ENCODE results near the gene NDUFS2. TPM values are rescaled to one million over a fixed set of nuclear protein-coding genes. Genes with fewer than 3 reads are reported as not detected.
A peak's percentile ranks its signal among the peaks of the same experiment; 100 is the strongest.

NDUFS2 gene
- total and polyA plus RNA-seq, 2 of the 8 experiments (the other 6 are each of a cell fraction or from before 2014, with no cell fraction given) = 95.1 to 113 TPM

- TF ChIP-seq, protein P1, sequence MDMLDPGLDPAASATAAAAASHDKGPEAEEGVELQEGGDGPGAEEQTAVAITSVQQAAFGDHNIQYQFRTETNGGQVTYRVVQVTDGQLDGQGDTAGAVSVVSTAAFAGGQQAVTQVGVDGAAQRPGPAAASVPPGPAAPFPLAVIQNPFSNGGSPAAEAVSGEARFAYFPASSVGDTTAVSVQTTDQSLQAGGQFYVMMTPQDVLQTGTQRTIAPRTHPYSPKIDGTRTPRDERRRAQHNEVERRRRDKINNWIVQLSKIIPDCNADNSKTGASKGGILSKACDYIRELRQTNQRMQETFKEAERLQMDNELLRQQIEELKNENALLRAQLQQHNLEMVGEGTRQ (IDR thresholded peaks at IDR 0.05; ENCODE audit: low read length) = no peak
- TF ChIP-seq BRCA1 (IDR thresholded peaks at IDR 0.05; ENCODE audit: low read depth, low read length) (no peak), POLR2AphosphoS5 (IDR thresholded peaks at IDR 0.05; ENCODE audit: low read depth, low read length) (0 out of 2 replicates have a peak, but pooled peaks have one; percentile 48), BACH1 (IDR thresholded peaks at IDR 0.05; ENCODE audit: low read length) (no peak), RFX5 (IDR thresholded peaks at IDR 0.05; ENCODE audit: borderline replicate concordance, low read depth, low read length) (no peak), PHF8 (conservative IDR thresholded peaks at IDR 0.05; ENCODE audit: low read depth, low read length) (peak; percentile 71), GTF2F1 (IDR thresholded peaks at IDR 0.05; ENCODE audit: borderline replicate concordance, low read depth, low read length) (no peak), CREB1 (IDR thresholded peaks at IDR 0.05) (no peak), ATF3 (IDR thresholded peaks at IDR 0.05; ENCODE audit: insufficient read depth, low read depth, low read length) (no peak), POU5F1 (IDR thresholded peaks at IDR 0.05; ENCODE audit: low read depth, low read length) (no peak), TEAD4 (IDR thresholded peaks at IDR 0.05; ENCODE audit: low read depth, low read length) (no peak), RNF2 (IDR thresholded peaks at IDR 0.05; ENCODE audit: borderline replicate concordance, low read depth, low read length, missing control alignments, poor library complexity, severe bottlenecking) (no peak), TBP (IDR thresholded peaks at IDR 0.05; ENCODE audit: low read depth, low read length) (peak; percentile 94), CEBPB (IDR thresholded peaks at IDR 0.05; ENCODE audit: low read depth, low read length) (no peak), CHD1 (IDR thresholded peaks at IDR 0.05; ENCODE audit: low read depth, low read length) (no peak), CHD2 (IDR thresholded peaks at IDR 0.05; ENCODE audit: low read length) (peak; percentile 79), TAF1 (IDR thresholded peaks at IDR 0.05; ENCODE audit: low read depth, low read length) (peak; percentile 60; the same call in 1 of the 2 replicates), TCF12 (IDR thresholded peaks at IDR 0.05; ENCODE audit: low read depth, low read length) (no peak), HDAC2 (IDR thresholded peaks at IDR 0.05; ENCODE audit: borderline replicate concordance in 1 of 2, low read depth in 2 of 2, low read length in 2 of 2) (0 out of 4 replicates have a peak, but pooled peaks of 1 of the 2 experiments have one; percentile 60), SIRT6 (IDR thresholded peaks at IDR 0.05; ENCODE audit: low read length) (no peak), KDM1A (IDR thresholded peaks at IDR 0.05; ENCODE audit: borderline replicate concordance, low read length) (no peak), SRF (IDR thresholded peaks at IDR 0.05; ENCODE audit: low read depth, low read length) (no peak)
Measured at GRCh38 chr1:161258439-161259344, 56.5 kb downstream of the NDUFS2 start, which contains the start of gene PCP4L1 (continued).

Measured in H1 (cell line).